B cell (primary cell): ENCODE data around the gene SH3GL1. TPM values are rescaled to one million over a fixed set of nuclear protein-coding genes. Genes with fewer than 3 reads are reported as not detected.

ENCODE experiments used
- ATAC-seq: fragments of 200-7000 bp; cut with Tn5 transposase; one replicate; pipeline ENCODE4 v1.10.0; 2021; ENCODE audit warnings: low read depth, mild to moderate bottlenecking, moderate number of reproducible peaks, moderate library complexity
- CTCF ChIA-PET: fragments of 350-600 bp; sonication (Branson Sonifier 250); formaldehyde crosslinking; loops from one replicate; lab custom pipeline; 2021; ENCODE audit warnings: antibody characterized with exemption, inconsistent platforms; lab: Charles Lee
- POLR2A ChIA-PET: fragments of 350-600 bp; sonication (Branson Sonifier 250); formaldehyde crosslinking; loops from one replicate; lab custom pipeline; 2021; ENCODE audit warnings: antibody characterized with exemption; lab: Charles Lee
- DNase-seq: peaks from one replicate; pipeline ENCODE4 v3.0.0; 2013
- H2AFZ ChIP-seq: 2 replicates; pipeline ENCODE4 v1.6.1; 2012; ENCODE audit warnings: mild to moderate bottlenecking, low read depth, low read length; ENCODE audit not compliant: insufficient read depth, poor library complexity, severe bottlenecking
- H3K27ac ChIP-seq, 2 donors: 1 replicate in 1 of 2; 2 replicates in 1 of 2; pipeline ENCODE4 v1.5.1; 2012 to 2013; ENCODE audit warnings: low read length in 2 of 2, mild to moderate bottlenecking in 2 of 2, moderate library complexity in 1 of 2
- H3K27me3 ChIP-seq, 4 experiments: fragments of 200-600 bp in 1 of 4; sonication (generic) in 1 of 4; replicated peaks in 1 of 4; 1 replicate in 2 of 4; 2 replicates in 2 of 4; pipeline versions ENCODE4 v1.6.1 to v1.7.0; 2013 to 2016; ENCODE audit warnings: low read length in 3 of 4, mild to moderate bottlenecking in 2 of 4, mixed read lengths in 1 of 4, moderate library complexity in 1 of 4; ENCODE audit not compliant: insufficient read depth in 4 of 4, control insufficient read depth in 3 of 4; ENCODE audit errors: control extremely low read depth in 1 of 4
- H3K36me3 ChIP-seq, 2 experiments: replicated peaks in 1 of 2; 1 replicate in 1 of 2; 2 replicates in 1 of 2; pipeline versions ENCODE4 v1.6.1 to v1.7.1; 2013; ENCODE audit warnings: low read length in 1 of 2; ENCODE audit not compliant: insufficient read depth in 2 of 2, control insufficient read depth in 1 of 2; ENCODE audit errors: control extremely low read depth in 1 of 2, extremely low read depth in 1 of 2
- H3K4me1 ChIP-seq, 2 donors: fragments of 200-600 bp in 1 of 2; sonication (generic) in 1 of 2; 1 replicate in 1 of 2; 2 replicates in 1 of 2; pipeline versions ENCODE4 v1.5.1 to v1.6.1; 2013 to 2017; ENCODE audit warnings: low read length in 2 of 2; ENCODE audit not compliant: control insufficient read depth in 2 of 2, insufficient read depth in 2 of 2
- H3K4me2 ChIP-seq: replicated peaks from 2 replicates; pipeline ENCODE3; 2012; ENCODE audit warnings: mild to moderate bottlenecking, low read depth, low read length; ENCODE audit not compliant: poor library complexity, severe bottlenecking
- H3K4me3 ChIP-seq, 5 experiments: fragments of 200-600 bp in 1 of 5; sonication (generic) in 1 of 5; 1 replicate in 3 of 5; 2 replicates in 2 of 5; pipeline versions ENCODE4 v1.5.1 to v1.7.0; 2011 to 2016; ENCODE audit warnings: low read length in 4 of 5, mild to moderate bottlenecking in 4 of 5, low read depth in 2 of 5, control low read depth in 1 of 5, moderate library complexity in 1 of 5; ENCODE audit not compliant: insufficient read depth in 1 of 5; ENCODE audit errors: control extremely low read depth in 1 of 5, extremely low read depth in 1 of 5
- H3K79me2 ChIP-seq: fragments of 200-600 bp; sonication (generic); one replicate; pipeline ENCODE4 v1.6.0; 2016; ENCODE audit warnings: low read length; ENCODE audit not compliant: control insufficient read depth, insufficient read depth
- H3K9ac ChIP-seq: fragments of 200-600 bp; sonication (generic); 2 replicates; pipeline ENCODE4 v1.6.1; 2017; ENCODE audit warnings: mild to moderate bottlenecking, low read length, moderate library complexity
- H3K9me3 ChIP-seq, 3 donors: one replicate each; pipeline versions ENCODE4 v1.6.1 to v1.7.1; 2013; ENCODE audit warnings: low read length in 2 of 3; ENCODE audit not compliant: control insufficient read depth in 2 of 3, insufficient read depth in 1 of 3; ENCODE audit errors: control extremely low read depth in 1 of 3
- H4K20me1 ChIP-seq: 2 replicates; pipeline ENCODE4 v1.6.0; 2012; ENCODE audit warnings: mild to moderate bottlenecking, low read length; ENCODE audit not compliant: insufficient read depth, control insufficient read depth, poor library complexity, severe bottlenecking
- H3K27ac Mint-ChIP-seq: one replicate; pipeline ENCODE4 v1.8.0; 2021; ENCODE audit warnings: mixed read lengths
- H3K27me3 Mint-ChIP-seq: one replicate; pipeline ENCODE4 v1.8.0; 2021; ENCODE audit warnings: mixed read lengths
- H3K4me1 Mint-ChIP-seq: one replicate; pipeline ENCODE4 v1.8.0; 2021; ENCODE audit warnings: mixed read lengths
- H3K4me3 Mint-ChIP-seq: one replicate; pipeline ENCODE4 v1.8.0; 2021; ENCODE audit warnings: mixed read lengths
- H3K9me3 Mint-ChIP-seq: one replicate; pipeline ENCODE4 v1.8.0; 2022; ENCODE audit warnings: mixed read lengths; ENCODE audit not compliant: insufficient read depth
- CTCF ChIP-seq: fragments of 200-600 bp; IDR thresholded peaks from one replicate; pipeline ENCODE4 v1.8.0; 2022; ENCODE audit warnings: antibody characterized with exemption, mild to moderate bottlenecking
- EZH2 ChIP-seq: IDR thresholded peaks from 2 replicates; pipeline ENCODE4 v1.6.1; 2012; ENCODE audit warnings: borderline replicate concordance, low read depth, mild to moderate bottlenecking, moderate library complexity, low read length; ENCODE audit not compliant: insufficient read depth, poor library complexity, severe bottlenecking
- WGBS: methylation state at CpG from one replicate; pipeline ENCODE4 v1.1.5; 2013; ENCODE audit warnings: missing lambda C conversion rate; ENCODE audit not compliant: insufficient coverage; 5-methylcytosine and 5-hydroxymethylcytosine counted together
- intact Hi-C: fragments of 100-400 bp; cut with micrococcal nuclease; formaldehyde crosslinking; loops from one replicate; pipeline ENCODE4 v1.10.0; 2022
- polyA plus RNA-seq: library from polyadenylated mRNA; depleted of rRNA; stranded (reverse); fragments of >200 nt; gene quantifications from 2 replicates; pipeline ENCODE4 v1.2.3, GENCODE V29; 2012
- total RNA-seq, 2 donors: library from RNA; stranded (reverse); fragments of 120-200 nt in 1 of 2; gene quantifications; 1 replicate in 1 of 2; 2 replicates in 1 of 2; pipeline versions ENCODE4 v1.2.3 to v1.2.4, GENCODE V29; 2013 to 2022

SH3GL1 gene
- total and polyA plus RNA-seq, 2 donors (not counting 1 experiment from before 2014, with no cell fraction given): 37.2 to 42.4 TPM

GRCh38 chr19:4443966-4444764, 43.8 kb upstream of the SH3GL1 start:
- Histone ChIP-seq H3K79me2 (no peaks in the 10 kb centered on the region), H3K4me3 (no peak overlapping the region), H3K27me3 (no peaks in the 10 kb centered on the region), H3K9me3 (no peaks in the 10 kb centered on the region), H2AFZ (no peak overlapping the region), H3K27ac (no peak overlapping the region), H3K36me3 (peaks cover 0 to 50% of the 10 kb centered on the region in 2 experiments), H3K9ac (no peak overlapping the region), H4K20me1 (peaks cover 3% of the 10 kb centered on the region), H3K4me2 (no peak overlapping the region), H3K4me1 (peaks cover 8 to 13% of the 10 kb centered on the region in 2 donors)
- ATAC-seq: no peak
- DNase-seq: peak; percentile 16
- Mint-ChIP-seq H3K4me3 (no peak overlapping the region), H3K4me1 (peaks cover 14% of the 10 kb centered on the region), H3K27ac (peak overlapping the region; percentile 63), H3K27me3 (no peaks in the 10 kb centered on the region), H3K9me3 (no peaks in the 10 kb centered on the region)
- intact Hi-C loops: no loop called here
- TF ChIP-seq CTCF (no peak), EZH2 (no peak)
- ChIA-PET POLR2A (no interaction called here), CTCF (no interaction called here)
- 91% methylated on average over 20 of the region's 20 CpGs for WGBS

DNA sequence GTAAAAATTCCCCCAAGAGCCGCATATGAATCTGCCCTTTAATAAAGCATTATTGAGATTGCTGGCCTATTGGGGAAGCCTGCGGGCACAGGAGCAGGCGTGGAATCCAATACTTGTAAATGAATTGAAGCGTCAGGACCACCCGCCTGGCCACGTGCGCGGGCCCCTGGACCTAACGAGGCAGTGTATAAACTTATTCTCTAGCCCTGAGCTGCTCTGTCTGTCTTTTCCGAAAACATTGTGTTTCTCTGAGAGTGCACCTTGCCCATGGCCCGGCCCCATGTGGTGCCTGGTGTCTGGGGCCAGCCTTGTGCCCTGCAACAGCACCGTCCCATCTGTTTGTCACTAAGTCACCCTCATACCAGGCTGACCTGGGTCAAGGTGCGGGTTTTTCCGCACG, 42.8 kb upstream of the SH3GL1 start:
- H3K27me3 Mint-ChIP-seq: no peaks in the 10 kb centered on the region

More for the DNA sequence above, 42.8 kb upstream of the SH3GL1 start:
- Histone ChIP-seq H4K20me1 (no peaks in the 10 kb centered on the region), H3K4me3 (no peak overlapping the region), H3K4me2 (no peak overlapping the region), H3K27ac (no peak overlapping the region), H3K36me3 (peaks cover 0 to 40% of the 10 kb centered on the region in 2 experiments), H3K4me1 (peaks cover 8 to 13% of the 10 kb centered on the region in 2 donors), H2AFZ (no peak overlapping the region), H3K9ac (no peak overlapping the region), H3K27me3 (no peaks in the 10 kb centered on the region), H3K9me3 (no peaks in the 10 kb centered on the region), H3K79me2 (peaks cover 2% of the 10 kb centered on the region)
- no peak for TF ChIP-seq CTCF
- TF ChIP-seq EZH2: no peak
- 93% methylated on average over 15 of the region's 15 CpGs for WGBS
- H3K9me3 Mint-ChIP-seq: no peaks in the 10 kb centered on the region
- intact Hi-C loops: no loop called here
- H3K27ac Mint-ChIP-seq: peak overlapping the region; percentile 46
- H3K4me1 Mint-ChIP-seq: peaks cover 14% of the 10 kb centered on the region
- H3K4me3 Mint-ChIP-seq: no peak overlapping the region
- ATAC-seq (no peak), DNase-seq (peak; percentile 11)
- POLR2A ChIA-PET: no interaction called here
- CTCF ChIA-PET: no interaction called here
